Measurements from ENCODE around the gene FOXL2.

- TF ChIP-seq, protein P1, sequence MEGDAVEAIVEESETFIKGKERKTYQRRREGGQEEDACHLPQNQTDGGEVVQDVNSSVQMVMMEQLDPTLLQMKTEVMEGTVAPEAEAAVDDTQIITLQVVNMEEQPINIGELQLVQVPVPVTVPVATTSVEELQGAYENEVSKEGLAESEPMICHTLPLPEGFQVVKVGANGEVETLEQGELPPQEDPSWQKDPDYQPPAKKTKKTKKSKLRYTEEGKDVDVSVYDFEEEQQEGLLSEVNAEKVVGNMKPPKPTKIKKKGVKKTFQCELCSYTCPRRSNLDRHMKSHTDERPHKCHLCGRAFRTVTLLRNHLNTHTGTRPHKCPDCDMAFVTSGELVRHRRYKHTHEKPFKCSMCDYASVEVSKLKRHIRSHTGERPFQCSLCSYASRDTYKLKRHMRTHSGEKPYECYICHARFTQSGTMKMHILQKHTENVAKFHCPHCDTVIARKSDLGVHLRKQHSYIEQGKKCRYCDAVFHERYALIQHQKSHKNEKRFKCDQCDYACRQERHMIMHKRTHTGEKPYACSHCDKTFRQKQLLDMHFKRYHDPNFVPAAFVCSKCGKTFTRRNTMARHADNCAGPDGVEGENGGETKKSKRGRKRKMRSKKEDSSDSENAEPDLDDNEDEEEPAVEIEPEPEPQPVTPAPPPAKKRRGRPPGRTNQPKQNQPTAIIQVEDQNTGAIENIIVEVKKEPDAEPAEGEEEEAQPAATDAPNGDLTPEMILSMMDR (IDR thresholded peaks at IDR 0.05) = no peak
- TF ChIP-seq POLR2A (IDR thresholded peaks at IDR 0.05) = no peak
Observed at GRCh38 chr3:138908846-138909245, 38.1 kb downstream of the FOXL2 start.
